Activated naive CD8-positive, alpha-beta T cell (primary cell): Measurements from ENCODE around the gene APOBEC3H.
"Not testable (repeated sequence)": the region's sequence is repeated elsewhere in the genome, so short reads cannot be mapped to it uniquely, and the experiment has no call there.

Experiments used
- H3K27ac Mint-ChIP-seq: one replicate; pipeline ENCODE4 v1.8.0; 2021; ENCODE audit warnings: mixed read lengths
- H3K27me3 Mint-ChIP-seq: one replicate; pipeline ENCODE4 v1.8.0; 2021; ENCODE audit warnings: mixed read lengths
- H3K36me3 Mint-ChIP-seq: one replicate; pipeline ENCODE4 v1.8.0; 2021; ENCODE audit warnings: mixed read lengths
- H3K4me1 Mint-ChIP-seq: one replicate; pipeline ENCODE4 v1.8.0; 2021; ENCODE audit warnings: low read depth, mixed read lengths
- H3K4me3 Mint-ChIP-seq: one replicate; pipeline ENCODE4 v1.8.0; 2021; ENCODE audit warnings: mild to moderate bottlenecking, mixed read lengths
- H3K9me3 Mint-ChIP-seq: one replicate; pipeline ENCODE4 v1.8.0; 2021; ENCODE audit warnings: low read depth, mixed read lengths

APOBEC3H gene

GRCh38 chr22:39077026-39077840, 19.8 kb upstream of the APOBEC3H start, which contains the start of gene APOBEC3G:
TSS of gene APOBEC3G (plus strand) at chr22:39077275. CDS start at chr22:39077362, 87 bp downstream.
- not testable (repeated sequence) for H3K9me3 Mint-ChIP-seq, H3K36me3 Mint-ChIP-seq, H3K27me3 Mint-ChIP-seq
- peak within 1 kb of the TSS; percentile 90 for H3K4me3 Mint-ChIP-seq
- H3K4me1 Mint-ChIP-seq, result peaks cover 43% of the 10 kb centered on the region
- H3K27ac Mint-ChIP-seq, result peak within 1 kb of the TSS; percentile 89

- peaks cover 44% of the 10 kb centered on the region for H3K4me1 Mint-ChIP-seq
- H3K27me3 Mint-ChIP-seq, H3K9me3 Mint-ChIP-seq, H3K36me3 Mint-ChIP-seq: not testable (repeated sequence)
- H3K27ac Mint-ChIP-seq, result peak overlapping the region; percentile 89
- H3K4me3 Mint-ChIP-seq, result peak overlapping the region; percentile 90
Measured at GRCh38 chr22:39077912-39078311, 19.1 kb upstream of the APOBEC3H start.

- Mint-ChIP-seq H3K36me3 (no peaks in the 10 kb centered on the region), H3K27me3 (no peaks in the 10 kb centered on the region), H3K9me3 (no peaks in the 10 kb centered on the region), H3K27ac (peak overlapping the region; percentile 89), H3K4me3 (peak overlapping the region; percentile 90), H3K4me1 (peaks cover 45% of the 10 kb centered on the region)
Measured at GRCh38 chr22:39078329-39078728, 18.7 kb upstream of the APOBEC3H start.

GRCh38 chr22:39079054-39079637, 17.9 kb upstream of the APOBEC3H start:
- peaks cover 41% of the 10 kb centered on the region for H3K4me1 Mint-ChIP-seq
- not testable (repeated sequence) for H3K27ac Mint-ChIP-seq

GRCh38 chr22:39080052-39080762, 16.8 kb upstream of the APOBEC3H start:
- H3K4me3 Mint-ChIP-seq, result no peak overlapping the region
- H3K27me3 Mint-ChIP-seq, result no peaks in the 10 kb centered on the region
- peak overlapping the region; percentile 41 for H3K27ac Mint-ChIP-seq
- H3K36me3 Mint-ChIP-seq, result no peaks in the 10 kb centered on the region
- H3K9me3 Mint-ChIP-seq, result no peaks in the 10 kb centered on the region
- H3K4me1 Mint-ChIP-seq, result peaks cover 41% of the 10 kb centered on the region

More at GRCh38 chr22:39079054-39079637, 17.9 kb upstream of the APOBEC3H start:
- H3K36me3 Mint-ChIP-seq, H3K27me3 Mint-ChIP-seq, H3K9me3 Mint-ChIP-seq: not testable (repeated sequence)
- peak overlapping the region; percentile 90 for H3K4me3 Mint-ChIP-seq

- H3K4me1 Mint-ChIP-seq, result peaks cover 35% of the 10 kb centered on the region
- H3K9me3 Mint-ChIP-seq, result no peaks in the 10 kb centered on the region
- no peaks in the 10 kb centered on the region for H3K27me3 Mint-ChIP-seq
- H3K36me3 Mint-ChIP-seq, result no peaks in the 10 kb centered on the region
- H3K4me3 Mint-ChIP-seq, result peak overlapping the region; percentile 20
- H3K27ac Mint-ChIP-seq, result peak overlapping the region; percentile 68
Measured at GRCh38 chr22:39081016-39081415, 16.0 kb upstream of the APOBEC3H start.

- Mint-ChIP-seq H3K27me3 (no peaks in the 10 kb centered on the region), H3K36me3 (no peaks in the 10 kb centered on the region), H3K27ac (peak overlapping the region; percentile 68), H3K4me3 (no peak overlapping the region), H3K4me1 (peaks cover 30% of the 10 kb centered on the region), H3K9me3 (no peaks in the 10 kb centered on the region)
Measured at GRCh38 chr22:39081598-39081997, 15.4 kb upstream of the APOBEC3H start.

GRCh38 chr22:39083212-39084165, 13.6 kb upstream of the APOBEC3H start:
- H3K36me3 Mint-ChIP-seq, result no peaks in the 10 kb centered on the region
- H3K27me3 Mint-ChIP-seq, result no peaks in the 10 kb centered on the region
- H3K4me3 Mint-ChIP-seq, result no peak overlapping the region
- peaks cover 29% of the 10 kb centered on the region for H3K4me1 Mint-ChIP-seq
- H3K9me3 Mint-ChIP-seq, result no peaks in the 10 kb centered on the region
- H3K27ac Mint-ChIP-seq, result no peak overlapping the region

GRCh38 chr22:39084666-39085065, 12.4 kb upstream of the APOBEC3H start:
- H3K9me3 Mint-ChIP-seq, result no peaks in the 10 kb centered on the region
- H3K27ac Mint-ChIP-seq, result no peak overlapping the region
- no peaks in the 10 kb centered on the region for H3K27me3 Mint-ChIP-seq
- no peak overlapping the region for H3K4me3 Mint-ChIP-seq
- peaks cover 33% of the 10 kb centered on the region for H3K4me1 Mint-ChIP-seq
- no peaks in the 10 kb centered on the region for H3K36me3 Mint-ChIP-seq

GRCh38 chr22:39087098-39087497, 9.9 kb upstream of the APOBEC3H start:
- H3K4me1 Mint-ChIP-seq, result peaks cover 44% of the 10 kb centered on the region
- no peaks in the 10 kb centered on the region for H3K36me3 Mint-ChIP-seq
- H3K9me3 Mint-ChIP-seq, result no peaks in the 10 kb centered on the region
- no peaks in the 10 kb centered on the region for H3K27me3 Mint-ChIP-seq
- H3K4me3 Mint-ChIP-seq, result no peak overlapping the region
- H3K27ac Mint-ChIP-seq, result peak overlapping the region; percentile 79

- no peaks in the 10 kb centered on the region for H3K36me3 Mint-ChIP-seq
- no peaks in the 10 kb centered on the region for H3K27me3 Mint-ChIP-seq
- H3K4me3 Mint-ChIP-seq, result no peak overlapping the region
- H3K27ac Mint-ChIP-seq, result peak overlapping the region; percentile 79
- H3K9me3 Mint-ChIP-seq, result no peaks in the 10 kb centered on the region
- peaks cover 50% of the 10 kb centered on the region for H3K4me1 Mint-ChIP-seq
Measured at GRCh38 chr22:39087881-39088684, 9.0 kb upstream of the APOBEC3H start.

- H3K4me3 Mint-ChIP-seq, result no peak overlapping the region
- H3K9me3 Mint-ChIP-seq, result no peaks in the 10 kb centered on the region
- H3K4me1 Mint-ChIP-seq, result peaks cover 54% of the 10 kb centered on the region
- no peaks in the 10 kb centered on the region for H3K36me3 Mint-ChIP-seq
- H3K27ac Mint-ChIP-seq, result peak overlapping the region; percentile 46
- H3K27me3 Mint-ChIP-seq, result no peaks in the 10 kb centered on the region
Measured at GRCh38 chr22:39088685-39089032, 8.4 kb upstream of the APOBEC3H start.

GRCh38 chr22:39089928-39090327, 7.1 kb upstream of the APOBEC3H start:
- Mint-ChIP-seq H3K27me3 (no peaks in the 10 kb centered on the region), H3K36me3 (no peaks in the 10 kb centered on the region), H3K27ac (peak overlapping the region; percentile 92), H3K9me3 (no peaks in the 10 kb centered on the region), H3K4me1 (peaks cover 63% of the 10 kb centered on the region), H3K4me3 (peak overlapping the region; percentile 79)
